OCI-LY7 (cell line): Measurements from ENCODE around the gene DHX29.

Experiments
- CTCF ChIP-seq: fragments of 200-600 bp; sonication (generic); conservative IDR thresholded peaks from 2 replicates; pipeline ENCODE4 v1.5.1; 2014; ENCODE audit warnings: mild to moderate bottlenecking, antibody characterized with exemption, low read length, moderate library complexity, mixed read lengths
- EZH2phosphoT487 ChIP-seq: fragments of 200-600 bp; sonication (generic); IDR thresholded peaks from 2 replicates; pipeline ENCODE4 v1.6.1; 2018; ENCODE audit warnings: low read depth, borderline replicate concordance, mild to moderate bottlenecking, mixed run types, antibody characterized with exemption, low read length, moderate library complexity, mixed read lengths

GRCh38 chr5:55218967-55219366 is 88.5 kb downstream of the DHX29 start:
- TF ChIP-seq CTCF (no peak), EZH2phosphoT487 (no peak)
